GM12874 (cell line): ENCODE data around the gene DYNLT1.

Experiments
- TF ChIP-seq, protein P1 (sequence below): IDR thresholded peaks from 2 replicates; pipeline ENCODE4 v1.5.1; 2011; ENCODE audit warnings: low read depth, mild to moderate bottlenecking, control low read depth, low read length, moderate library complexity; ENCODE audit not compliant: insufficient read depth

DYNLT1 gene

DNA sequence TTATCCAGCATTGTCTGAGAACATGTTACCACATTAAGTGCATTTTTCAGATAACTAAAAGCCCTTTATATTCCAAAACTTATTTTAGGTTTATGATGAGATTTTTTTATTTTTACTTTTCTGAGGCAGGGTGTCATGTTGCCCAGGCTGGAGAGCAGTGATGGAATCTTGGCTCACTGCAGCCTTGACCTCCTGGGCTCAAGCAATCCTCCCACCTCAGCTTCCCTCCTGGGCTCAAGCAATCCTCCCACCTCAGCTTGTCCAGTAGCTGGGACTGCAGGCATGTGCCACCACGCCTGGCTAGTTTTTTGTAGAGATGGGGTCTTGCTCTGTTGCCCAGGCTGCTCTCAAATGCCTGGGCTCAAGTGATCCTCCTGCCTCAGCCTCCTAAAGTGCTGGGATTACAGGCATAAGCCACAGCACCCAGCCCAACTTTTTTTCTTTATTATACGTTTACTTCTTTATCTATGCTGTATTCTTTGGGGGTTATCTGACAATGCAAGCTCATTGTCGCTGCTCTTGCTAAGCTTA lies 6.2 kb downstream of the DYNLT1 start:
- TF ChIP-seq, protein P1, sequence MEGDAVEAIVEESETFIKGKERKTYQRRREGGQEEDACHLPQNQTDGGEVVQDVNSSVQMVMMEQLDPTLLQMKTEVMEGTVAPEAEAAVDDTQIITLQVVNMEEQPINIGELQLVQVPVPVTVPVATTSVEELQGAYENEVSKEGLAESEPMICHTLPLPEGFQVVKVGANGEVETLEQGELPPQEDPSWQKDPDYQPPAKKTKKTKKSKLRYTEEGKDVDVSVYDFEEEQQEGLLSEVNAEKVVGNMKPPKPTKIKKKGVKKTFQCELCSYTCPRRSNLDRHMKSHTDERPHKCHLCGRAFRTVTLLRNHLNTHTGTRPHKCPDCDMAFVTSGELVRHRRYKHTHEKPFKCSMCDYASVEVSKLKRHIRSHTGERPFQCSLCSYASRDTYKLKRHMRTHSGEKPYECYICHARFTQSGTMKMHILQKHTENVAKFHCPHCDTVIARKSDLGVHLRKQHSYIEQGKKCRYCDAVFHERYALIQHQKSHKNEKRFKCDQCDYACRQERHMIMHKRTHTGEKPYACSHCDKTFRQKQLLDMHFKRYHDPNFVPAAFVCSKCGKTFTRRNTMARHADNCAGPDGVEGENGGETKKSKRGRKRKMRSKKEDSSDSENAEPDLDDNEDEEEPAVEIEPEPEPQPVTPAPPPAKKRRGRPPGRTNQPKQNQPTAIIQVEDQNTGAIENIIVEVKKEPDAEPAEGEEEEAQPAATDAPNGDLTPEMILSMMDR: no peak

DNA sequence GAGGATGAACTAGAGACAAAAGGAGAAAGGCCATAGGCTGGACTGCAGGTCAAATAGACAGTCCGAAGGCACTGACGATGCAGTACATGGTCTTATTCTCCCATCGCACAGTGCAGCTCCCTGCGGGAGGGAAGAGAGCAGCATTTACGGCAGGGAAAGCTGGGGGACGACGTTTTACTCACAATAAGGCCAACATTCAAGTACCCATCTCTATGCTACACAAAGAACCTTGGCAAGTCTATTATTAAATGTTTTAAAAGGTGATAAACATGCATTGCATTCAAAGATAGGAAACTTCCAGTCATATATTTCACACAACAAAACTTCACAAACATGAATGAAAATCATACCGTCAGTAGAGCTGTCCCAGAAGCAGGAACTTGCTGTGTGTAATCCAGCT lies 7.8 kb downstream of the DYNLT1 start:
- TF ChIP-seq, protein P1: no peak

DNA sequence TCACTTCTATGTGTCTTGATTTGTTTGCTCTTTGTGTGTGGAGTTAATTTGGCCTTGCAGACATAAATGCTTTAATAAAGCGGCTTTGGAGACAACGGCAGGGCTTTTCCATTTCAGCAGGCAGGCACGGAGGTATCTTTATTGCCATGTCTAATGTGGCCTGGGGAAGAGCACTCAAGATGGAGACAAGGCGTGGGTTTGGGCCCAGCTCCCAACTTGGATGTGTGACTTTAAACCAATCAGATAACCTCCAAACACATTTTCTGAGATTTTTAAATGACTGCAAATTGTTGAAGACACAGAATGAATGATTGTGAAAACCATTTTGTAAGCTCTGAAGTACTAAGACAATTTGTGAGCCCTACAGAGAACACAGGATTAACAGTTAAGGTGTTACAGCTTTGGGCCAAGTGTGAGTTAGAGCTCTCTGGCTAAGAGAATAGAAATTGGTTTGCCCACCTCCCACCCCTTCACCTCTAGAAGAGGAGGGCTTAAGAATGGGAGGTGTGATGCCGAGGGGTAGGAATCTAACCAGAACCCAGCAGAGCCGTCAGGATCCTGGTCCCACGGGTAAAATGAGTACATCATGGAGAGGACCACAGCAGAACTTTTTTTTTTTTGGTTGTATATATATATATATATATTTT lies 9.0 kb downstream of the DYNLT1 start:
- TF ChIP-seq, protein P1: no peak

DNA sequence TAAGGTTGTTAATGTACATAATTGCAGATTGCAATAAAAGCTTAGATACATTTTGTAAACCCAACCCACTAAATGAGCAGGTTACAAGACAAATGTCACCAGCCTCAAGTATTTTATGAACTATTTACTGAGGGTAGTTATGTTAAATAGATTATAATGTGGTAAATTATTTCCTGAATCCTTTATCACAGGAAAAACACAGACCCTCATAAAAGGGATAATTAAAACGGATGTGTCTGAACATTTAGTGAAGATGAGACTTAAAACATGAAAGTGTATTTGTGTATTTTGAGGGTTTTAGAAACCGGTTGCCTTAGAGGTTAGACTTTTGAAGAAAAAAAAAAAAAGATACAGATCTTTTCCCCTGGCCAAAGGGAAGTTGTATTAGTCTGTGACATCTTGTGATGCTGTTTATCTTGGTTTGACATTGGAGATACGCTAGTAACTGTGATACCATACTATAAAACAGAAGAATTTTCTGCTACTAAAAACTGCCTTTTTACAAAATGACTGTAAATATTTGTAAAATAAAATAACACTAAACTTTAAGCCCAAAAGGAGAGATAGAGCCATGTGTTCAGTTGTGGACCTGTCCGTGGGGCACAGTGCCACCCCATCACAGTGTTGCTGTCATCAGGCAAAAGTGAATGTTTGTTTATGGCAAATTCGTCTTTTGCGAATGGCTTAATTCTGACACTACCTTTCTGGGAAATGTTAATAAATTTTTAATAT lies 9.7 kb downstream of the DYNLT1 start:
- TF ChIP-seq, protein P1: no peak

DNA sequence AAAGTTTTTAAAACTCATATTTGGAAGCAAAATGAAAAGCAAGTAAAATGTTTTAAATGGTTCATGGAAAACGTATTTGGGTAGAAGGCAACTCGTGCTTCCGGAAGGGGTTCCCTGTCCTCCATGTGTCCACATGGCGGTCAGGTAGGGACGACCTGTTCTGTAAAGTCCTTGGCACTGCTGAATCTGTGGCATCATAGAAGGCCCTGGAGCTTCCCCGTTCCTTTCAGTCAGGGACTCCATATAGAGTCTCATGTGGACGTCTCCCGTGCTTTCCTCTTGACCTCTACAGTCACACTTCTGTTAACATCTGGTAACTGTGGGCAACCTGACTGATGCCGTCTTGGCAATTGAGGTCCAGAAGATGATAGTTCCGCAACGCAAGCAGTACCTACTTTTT lies 11.4 kb downstream of the DYNLT1 start:
- TF ChIP-seq, protein P1: no peak

DNA sequence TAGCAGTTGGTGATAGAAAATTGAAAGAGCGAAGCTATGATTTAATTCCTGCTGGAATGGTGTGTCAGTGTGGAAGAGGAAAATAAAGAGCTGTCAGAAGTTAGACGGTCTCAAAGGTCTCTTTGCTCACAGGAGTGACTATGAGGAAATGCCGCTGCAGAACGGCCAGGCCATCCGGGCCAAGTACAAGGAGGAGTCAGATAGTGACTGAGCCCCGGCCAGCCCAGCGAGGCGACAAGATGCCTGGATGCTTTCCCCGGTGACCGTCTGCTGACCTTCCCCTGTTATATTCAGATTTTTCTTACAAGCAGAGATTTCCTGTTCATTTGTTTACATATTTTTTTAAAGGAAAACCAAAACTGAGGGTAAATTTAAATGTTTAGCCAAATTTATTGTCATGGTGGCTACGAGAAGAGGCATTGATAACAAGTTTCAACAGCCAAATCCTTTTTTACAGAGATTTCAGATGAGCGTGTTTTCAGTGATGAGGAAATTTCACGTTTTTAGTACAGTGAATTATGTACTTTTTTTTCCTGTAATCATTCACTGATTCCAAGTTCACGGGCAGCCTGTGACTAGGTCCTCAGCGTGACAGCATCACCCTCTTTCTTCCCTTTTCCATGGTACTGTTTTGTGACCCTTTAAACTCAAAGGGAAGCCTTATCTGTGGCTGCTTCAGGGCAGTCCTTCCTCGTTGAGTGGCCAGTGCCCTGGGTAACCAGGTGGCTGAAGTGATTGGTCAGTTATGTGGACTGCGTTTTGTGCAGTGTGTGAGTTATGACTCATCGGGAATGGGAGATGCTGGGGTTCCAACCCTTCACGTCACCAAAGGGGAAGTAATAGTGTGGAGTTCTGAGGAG lies 12.6 kb downstream of the DYNLT1 start:
- TF ChIP-seq, protein P1: no peak

DNA sequence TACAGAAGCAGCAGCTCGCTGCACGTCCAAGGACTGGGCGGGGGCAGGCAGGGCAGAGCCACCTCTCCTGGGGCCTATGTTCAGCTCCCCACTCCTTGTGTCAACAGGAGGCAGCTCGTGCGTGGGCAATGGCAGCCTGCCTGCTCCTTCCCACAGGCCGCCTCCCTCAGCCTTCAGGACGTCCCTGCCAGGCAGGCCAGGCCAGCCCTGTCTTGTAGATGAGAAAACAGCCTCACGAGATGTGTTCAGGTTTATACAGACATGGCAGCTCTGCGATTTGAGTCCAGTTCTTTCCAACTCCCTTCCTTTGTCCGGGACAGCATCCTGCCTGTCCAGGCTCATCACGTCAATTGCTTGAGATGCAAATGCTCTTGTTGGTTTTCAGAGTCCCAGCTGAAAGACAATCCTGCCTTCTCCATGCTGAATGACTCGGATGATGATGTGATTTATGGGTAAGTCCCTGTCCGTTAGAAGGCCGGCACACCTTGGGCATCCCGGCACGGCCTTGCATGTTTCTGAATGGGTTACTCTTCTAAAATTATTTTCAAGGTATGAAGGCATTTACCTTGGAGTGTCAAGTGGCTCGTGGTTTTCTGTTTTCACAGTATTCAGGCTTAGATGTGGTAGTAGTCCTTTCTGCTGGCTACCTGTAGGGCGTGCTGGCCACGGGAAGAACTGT lies 13.5 kb downstream of the DYNLT1 start:
- TF ChIP-seq, protein P1: no peak
